ENCODE data around the gene HINT3.

DNA sequence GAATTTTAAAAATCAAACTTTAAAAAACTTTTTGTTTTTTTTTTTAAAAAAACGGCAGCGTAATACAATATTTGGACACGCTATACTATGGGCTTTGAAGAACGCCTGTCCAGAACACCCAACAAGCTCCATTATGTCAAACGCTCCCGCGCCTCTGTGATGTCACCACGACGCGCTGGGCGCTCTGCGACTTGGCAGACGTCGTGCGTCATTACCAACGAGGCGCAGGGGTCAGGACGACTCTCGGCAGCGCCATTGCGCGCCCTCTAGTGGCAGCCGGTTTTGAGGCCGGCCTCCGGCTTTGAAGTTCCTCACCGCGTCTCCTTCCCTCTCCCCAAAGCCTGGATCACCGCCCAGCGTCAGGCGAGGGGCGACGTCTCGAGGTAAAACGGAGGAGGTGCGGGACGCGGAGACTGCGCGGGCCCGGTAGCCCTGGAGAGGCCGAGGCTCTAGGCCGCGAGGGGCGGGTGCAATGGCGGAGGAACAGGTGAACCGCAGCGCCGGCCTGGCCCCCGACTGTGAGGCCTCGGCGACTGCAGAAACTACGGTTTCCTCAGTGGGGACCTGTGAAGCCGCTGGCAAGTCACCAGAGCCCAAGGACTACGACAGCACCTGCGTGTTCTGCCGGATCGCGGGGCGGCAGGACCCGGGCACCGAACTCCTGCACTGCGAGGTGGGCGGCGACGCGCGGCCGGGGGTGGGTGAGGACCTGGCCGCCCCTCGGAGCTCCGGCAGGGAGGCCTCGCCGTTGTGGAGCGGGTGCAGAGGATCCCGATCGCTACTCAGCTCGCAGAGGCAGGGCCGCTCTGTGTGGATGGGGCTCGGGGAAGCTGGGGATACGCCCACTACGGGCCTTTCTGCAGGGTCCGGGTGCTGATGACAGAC, at the start of gene HINT3:
- TF ChIP-seq, protein P1, sequence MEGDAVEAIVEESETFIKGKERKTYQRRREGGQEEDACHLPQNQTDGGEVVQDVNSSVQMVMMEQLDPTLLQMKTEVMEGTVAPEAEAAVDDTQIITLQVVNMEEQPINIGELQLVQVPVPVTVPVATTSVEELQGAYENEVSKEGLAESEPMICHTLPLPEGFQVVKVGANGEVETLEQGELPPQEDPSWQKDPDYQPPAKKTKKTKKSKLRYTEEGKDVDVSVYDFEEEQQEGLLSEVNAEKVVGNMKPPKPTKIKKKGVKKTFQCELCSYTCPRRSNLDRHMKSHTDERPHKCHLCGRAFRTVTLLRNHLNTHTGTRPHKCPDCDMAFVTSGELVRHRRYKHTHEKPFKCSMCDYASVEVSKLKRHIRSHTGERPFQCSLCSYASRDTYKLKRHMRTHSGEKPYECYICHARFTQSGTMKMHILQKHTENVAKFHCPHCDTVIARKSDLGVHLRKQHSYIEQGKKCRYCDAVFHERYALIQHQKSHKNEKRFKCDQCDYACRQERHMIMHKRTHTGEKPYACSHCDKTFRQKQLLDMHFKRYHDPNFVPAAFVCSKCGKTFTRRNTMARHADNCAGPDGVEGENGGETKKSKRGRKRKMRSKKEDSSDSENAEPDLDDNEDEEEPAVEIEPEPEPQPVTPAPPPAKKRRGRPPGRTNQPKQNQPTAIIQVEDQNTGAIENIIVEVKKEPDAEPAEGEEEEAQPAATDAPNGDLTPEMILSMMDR (IDR thresholded peaks at IDR 0.05), result peak; percentile 97 to 100 (median 98)
- peak; percentile 48 for TF ChIP-seq POLR2A (IDR thresholded peaks at IDR 0.05)
